Trophoblast cell (in vitro differentiated cells and primary cell): Measurements from ENCODE around the gene FNDC3B.

Source experiments
- DNase-seq, 2 donors: peaks; one replicate each; pipeline ENCODE4 v3.0.0-alpha.2; 2016
- H2AFZ ChIP-seq: 2 replicates; pipeline ENCODE4 v1.6.1; 2013; ENCODE audit warnings: low read length, moderate library complexity, mild to moderate bottlenecking; ENCODE audit not compliant: insufficient read depth, poor library complexity
- H2AK5ac ChIP-seq: 2 replicates; pipeline ENCODE4 v1.6.1; 2013; ENCODE audit warnings: mild to moderate bottlenecking, low read length
- H2BK120ac ChIP-seq: 2 replicates; pipeline ENCODE4 v1.6.1; 2013; ENCODE audit warnings: low read length, mild to moderate bottlenecking, moderate library complexity; ENCODE audit not compliant: insufficient read depth, poor library complexity
- H2BK12ac ChIP-seq: 2 replicates; pipeline ENCODE4 v1.6.1; 2013; ENCODE audit warnings: mild to moderate bottlenecking, low read length, moderate library complexity
- H2BK5ac ChIP-seq: 2 replicates; pipeline ENCODE4 v1.6.1; 2013; ENCODE audit warnings: low read length, low read depth, moderate library complexity, mild to moderate bottlenecking; ENCODE audit not compliant: poor library complexity
- H3K14ac ChIP-seq: 2 replicates; pipeline ENCODE4 v1.6.1; 2013; ENCODE audit warnings: mild to moderate bottlenecking, low read length
- H3K18ac ChIP-seq: 2 replicates; pipeline ENCODE4 v1.6.1; 2013; ENCODE audit warnings: mild to moderate bottlenecking, low read length
- H3K23ac ChIP-seq: 2 replicates; pipeline ENCODE4 v1.6.1; 2013; ENCODE audit warnings: low read length
- H3K27ac ChIP-seq: 2 replicates; pipeline ENCODE4 v1.5.1; 2013; ENCODE audit warnings: low read depth, mild to moderate bottlenecking, inconsistent platforms, low read length, moderate library complexity
- H3K27me3 ChIP-seq: 2 replicates; pipeline ENCODE4 v1.6.1; 2013; ENCODE audit warnings: inconsistent platforms, mild to moderate bottlenecking, low read length, moderate library complexity; ENCODE audit not compliant: insufficient read depth
- H3K36me3 ChIP-seq, 2 experiments: 1 replicate in 1 of 2; 2 replicates in 1 of 2; pipeline ENCODE4 v1.6.1; 2013; ENCODE audit warnings: low read length in 2 of 2, mild to moderate bottlenecking in 2 of 2, moderate library complexity in 1 of 2; ENCODE audit not compliant: insufficient read depth in 2 of 2, control insufficient read depth in 1 of 2
- H3K4ac ChIP-seq: 2 replicates; pipeline ENCODE4 v1.6.1; 2013; ENCODE audit warnings: low read depth, mild to moderate bottlenecking, low read length, moderate library complexity
- H3K4me1 ChIP-seq, 2 experiments: 1 replicate in 1 of 2; 2 replicates in 1 of 2; pipeline ENCODE4 v1.6.1; 2013; ENCODE audit warnings: low read length in 2 of 2, mild to moderate bottlenecking in 2 of 2, moderate library complexity in 1 of 2; ENCODE audit not compliant: insufficient read depth in 2 of 2, control insufficient read depth in 1 of 2
- H3K4me2 ChIP-seq: 2 replicates; pipeline ENCODE4 v1.6.1; 2013; ENCODE audit warnings: inconsistent platforms, mild to moderate bottlenecking, low read length, moderate library complexity
- H3K4me3 ChIP-seq: 2 replicates; pipeline ENCODE4 v1.5.1; 2013; ENCODE audit warnings: mild to moderate bottlenecking, low read depth, low read length, inconsistent platforms
- H3K79me1 ChIP-seq: one replicate; pipeline ENCODE4 v1.6.1; 2013; ENCODE audit warnings: low read length
- H3K79me2 ChIP-seq: 2 replicates; pipeline ENCODE4 v1.6.1; 2013; ENCODE audit warnings: low read length, mild to moderate bottlenecking; ENCODE audit not compliant: control insufficient read depth, insufficient read depth, poor library complexity
- H3K9ac ChIP-seq: 2 replicates; pipeline ENCODE4 v1.6.1; 2013; ENCODE audit warnings: mild to moderate bottlenecking, low read length
- H3K9me3 ChIP-seq: 2 replicates; pipeline ENCODE4 v1.6.1; 2013; ENCODE audit warnings: low read depth, mild to moderate bottlenecking, control low read depth, inconsistent platforms, low read length; ENCODE audit not compliant: insufficient read depth
- H4K12ac ChIP-seq: 2 replicates; pipeline ENCODE4 v1.6.1; 2013; ENCODE audit warnings: low read depth, mild to moderate bottlenecking, low read length, moderate library complexity
- H4K8ac ChIP-seq: 2 replicates; pipeline ENCODE4 v1.6.1; 2013; ENCODE audit warnings: low read depth, mild to moderate bottlenecking, low read length, moderate library complexity
- H4K91ac ChIP-seq: one replicate; pipeline ENCODE4 v1.6.1; 2013; ENCODE audit warnings: low read depth, mild to moderate bottlenecking, low read length, moderate library complexity
- WGBS: extraction: QIAGEN DNeasy Blood & Tissue Kit; methylation state at CpG from one replicate; pipeline ENCODE4 v1.1.7; 2013; ENCODE audit warnings: missing lambda C conversion rate; ENCODE audit not compliant: insufficient read length, insufficient coverage; ENCODE audit errors: extremely low coverage; 5-methylcytosine and 5-hydroxymethylcytosine counted together

Gene FNDC3B

DNA sequence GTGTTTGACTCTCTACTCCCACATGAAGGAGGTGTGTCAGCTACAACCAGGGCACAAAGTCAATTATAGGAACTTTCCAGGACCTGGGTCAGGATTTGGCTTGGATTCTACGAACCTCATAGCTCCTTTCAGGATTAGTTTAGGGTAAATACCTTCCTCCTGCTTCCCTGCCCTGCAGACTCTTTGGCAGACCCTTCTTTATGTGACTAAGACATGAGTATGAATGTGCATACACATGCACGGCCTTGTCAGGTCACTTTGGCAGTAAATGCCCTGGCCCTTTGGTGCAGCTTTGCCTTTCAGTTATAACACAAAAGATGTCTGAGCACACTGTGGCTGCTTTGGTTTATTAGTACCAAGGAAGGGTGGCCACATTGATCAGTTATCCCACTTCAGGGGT is 340.0 kb downstream of the FNDC3B start:
- Histone ChIP-seq H3K4me2 (no peak overlapping the region), H3K4me1 (no peaks in the 10 kb centered on the region), H4K12ac (no peak overlapping the region), H2BK5ac (no peak overlapping the region), H3K18ac (no peak overlapping the region), H3K9ac (no peak overlapping the region), H3K9me3 (no peaks in the 10 kb centered on the region), H3K27me3 (no peaks in the 10 kb centered on the region), H3K36me3 (peaks cover 12 to 32% of the 10 kb centered on the region in 2 experiments), H2BK120ac (no peak overlapping the region), H3K79me2 (no peaks in the 10 kb centered on the region), H3K4me3 (no peak overlapping the region), H4K8ac (no peak overlapping the region), H2BK12ac (no peak overlapping the region), H4K91ac (no peak overlapping the region), H2AFZ (no peak overlapping the region), H3K27ac (no peak overlapping the region), H2AK5ac (no peak overlapping the region), H3K14ac (no peak overlapping the region), H3K4ac (no peak overlapping the region), H3K23ac (no peak overlapping the region), H3K79me1 (no peaks in the 10 kb centered on the region)
- DNase-seq: no peak
- WGBS: no CpG with 5 or more reads among the region's 2 CpGs

DNA sequence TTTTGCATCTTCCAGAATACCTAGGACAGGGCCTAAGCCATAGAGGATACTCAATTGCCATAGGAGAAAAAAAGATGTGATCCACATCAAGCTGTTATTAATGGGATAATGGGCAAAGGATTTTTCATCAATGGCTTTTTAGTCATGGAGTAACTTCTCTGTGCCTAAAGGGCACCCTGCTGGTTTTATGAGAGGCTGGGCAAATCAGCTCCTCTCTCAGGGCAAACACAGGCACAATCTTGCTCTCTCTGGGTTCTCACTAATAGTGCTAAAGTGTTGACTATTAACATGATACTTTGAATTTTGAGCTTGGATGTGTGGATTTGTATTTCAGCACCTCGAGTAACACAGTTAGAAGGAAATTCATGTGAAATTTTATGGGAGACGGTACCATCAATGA is 341.3 kb downstream of the FNDC3B start:
- no peak overlapping the region for H3K4ac ChIP-seq
- no peak overlapping the region for H4K91ac ChIP-seq
- H2BK120ac ChIP-seq: no peak overlapping the region
- H3K18ac ChIP-seq: no peak overlapping the region
- H3K4me1 ChIP-seq: no peaks in the 10 kb centered on the region
- H2AK5ac ChIP-seq: no peak overlapping the region
- no peak overlapping the region for H3K23ac ChIP-seq
- no peak overlapping the region for H2AFZ ChIP-seq
- WGBS: no CpG with 5 or more reads among the region's 2 CpGs
- peaks cover 12 to 29% of the 10 kb centered on the region in 2 experiments for H3K36me3 ChIP-seq
- H3K4me2 ChIP-seq: no peak overlapping the region
- no peak overlapping the region for H3K14ac ChIP-seq
- no peak for DNase-seq
- H3K4me3 ChIP-seq: no peak overlapping the region
- H3K79me2 ChIP-seq: no peaks in the 10 kb centered on the region
- H3K79me1 ChIP-seq: no peaks in the 10 kb centered on the region
- no peak overlapping the region for H4K12ac ChIP-seq
- H3K27me3 ChIP-seq: no peaks in the 10 kb centered on the region
- no peak overlapping the region for H4K8ac ChIP-seq
- no peaks in the 10 kb centered on the region for H3K9me3 ChIP-seq
- H3K9ac ChIP-seq: no peak overlapping the region
- no peak overlapping the region for H3K27ac ChIP-seq
- H2BK12ac ChIP-seq: no peak overlapping the region
- H2BK5ac ChIP-seq: no peak overlapping the region

DNA sequence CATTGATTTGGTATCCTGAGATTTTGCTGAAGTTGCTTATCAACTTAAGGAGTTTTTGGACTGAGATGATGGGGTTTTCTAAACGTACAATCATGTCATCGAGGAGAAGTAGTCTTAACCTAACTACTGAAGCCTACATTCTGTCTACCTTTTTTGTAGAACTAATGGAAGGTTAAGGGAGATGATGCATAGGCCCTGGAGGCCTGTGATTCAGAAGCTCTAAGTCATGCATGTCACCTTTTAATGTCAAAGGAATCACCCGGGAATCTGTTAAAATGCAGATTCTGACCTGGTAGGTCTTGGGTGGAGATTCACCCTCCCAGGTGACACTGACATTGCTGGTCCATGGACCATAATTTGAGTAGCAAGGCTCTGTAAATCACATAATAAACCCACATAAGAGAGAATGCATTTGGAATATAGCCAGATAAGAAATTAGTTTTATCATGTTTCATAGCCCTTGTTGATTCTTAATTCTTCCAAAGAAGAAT is 344.0 kb downstream of the FNDC3B start:
- Histone ChIP-seq H3K4me2 (no peak overlapping the region), H3K79me1 (no peaks in the 10 kb centered on the region), H3K27me3 (no peaks in the 10 kb centered on the region), H2AFZ (no peak overlapping the region), H3K4me3 (no peak overlapping the region), H3K27ac (no peak overlapping the region), H4K8ac (no peak overlapping the region), H4K91ac (no peak overlapping the region), H3K79me2 (no peaks in the 10 kb centered on the region), H3K36me3 (peaks cover 8 to 20% of the 10 kb centered on the region in 2 experiments), H3K4me1 (no peaks in the 10 kb centered on the region), H3K4ac (no peak overlapping the region), H2AK5ac (no peak overlapping the region), H2BK120ac (no peak overlapping the region), H2BK5ac (no peak overlapping the region), H3K23ac (no peak overlapping the region), H4K12ac (no peak overlapping the region), H3K18ac (no peak overlapping the region), H3K9ac (no peak overlapping the region), H2BK12ac (no peak overlapping the region), H3K14ac (no peak overlapping the region), H3K9me3 (no peaks in the 10 kb centered on the region)
- no peak for DNase-seq
- no CpG with 5 or more reads among the region's 3 CpGs for WGBS

DNA sequence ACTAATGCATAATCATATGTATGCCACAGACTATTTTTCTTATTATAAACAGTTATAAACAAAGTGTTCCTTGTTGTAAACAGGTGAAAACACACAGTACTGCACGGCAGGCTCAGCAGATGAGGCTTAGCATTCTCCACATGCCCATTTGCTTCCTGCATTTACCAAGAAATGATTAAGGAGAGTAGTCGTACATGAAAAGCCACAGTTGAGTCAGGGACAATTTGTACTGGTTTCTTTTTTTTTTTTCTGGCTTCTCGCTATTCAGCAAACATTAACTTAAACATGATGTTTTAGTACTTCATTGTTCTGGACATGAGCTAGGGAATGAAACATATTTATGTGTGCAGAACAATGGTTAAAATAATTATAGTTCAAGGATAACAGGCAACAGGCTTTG is 345.5 kb downstream of the FNDC3B start:
- no peaks in the 10 kb centered on the region for H3K4me1 ChIP-seq
- no peak overlapping the region for H2BK5ac ChIP-seq
- no peak overlapping the region for H3K4me2 ChIP-seq
- H3K79me2 ChIP-seq: no peaks in the 10 kb centered on the region
- no peak overlapping the region for H3K27ac ChIP-seq
- no peak overlapping the region for H3K4ac ChIP-seq
- H4K8ac ChIP-seq: no peak overlapping the region
- no peak overlapping the region for H3K23ac ChIP-seq
- WGBS: no CpG with 5 or more reads among the region's 3 CpGs
- no peak overlapping the region for H4K91ac ChIP-seq
- H3K27me3 ChIP-seq: no peaks in the 10 kb centered on the region
- H3K36me3 ChIP-seq: peaks cover 0 to 10% of the 10 kb centered on the region in 2 experiments
- H4K12ac ChIP-seq: no peak overlapping the region
- no peak overlapping the region for H2AK5ac ChIP-seq
- no peak overlapping the region for H3K14ac ChIP-seq
- no peaks in the 10 kb centered on the region for H3K9me3 ChIP-seq
- no peak overlapping the region for H2BK120ac ChIP-seq
- no peaks in the 10 kb centered on the region for H3K79me1 ChIP-seq
- H2BK12ac ChIP-seq: no peak overlapping the region
- H3K4me3 ChIP-seq: no peak overlapping the region
- no peak overlapping the region for H2AFZ ChIP-seq
- no peak for DNase-seq
- H3K9ac ChIP-seq: no peak overlapping the region
- no peak overlapping the region for H3K18ac ChIP-seq
